ENCODE measurements around the gene STUM. TPM values are rescaled to one million over a fixed set of nuclear protein-coding genes. Genes with fewer than 3 reads are reported as not detected.
"Not testable (repeated sequence)": the region's sequence is repeated elsewhere in the genome, so short reads cannot be mapped to it uniquely, and the experiment has no call there.

The STUM gene
- total RNA-seq, 4 donors from 2014 or later = 0.92 to 1.9 (median 1.0) TPM

GRCh38 chr1:226609836-226610455 is 61.4 kb downstream of the STUM start:
- no peak for TF ChIP-seq POLR2A (IDR thresholded peaks at IDR 0.05)
- TF ChIP-seq CTCF (IDR thresholded peaks at IDR 0.05 in 4 of 5, conservative IDR thresholded peaks at IDR 0.05 in 1 of 5) = no peak
- Histone ChIP-seq H3K9me3 (no peaks in the 10 kb centered on the region), H3K27me3 (peaks cover 0 to 6% (median 0%) of the 10 kb centered on the region in 3 donors), H3K27ac (peak overlapping the region in 2 of 4 donors; percentile 22 to 60), H3K36me3 (no peaks in the 10 kb centered on the region), H3K4me1 (no peaks in the 10 kb centered on the region), H3K4me3 (no peak overlapping the region)
- intact Hi-C loops (cut with DNase I; ENCODE audit: low total_unique reads) = loop anchor here (2.0 to 5.0 kb wide), 2 partner anchors 63 to 188 kb away; no protein-coding TSS in a partner anchor
- peak; percentile 59 to 61 for DNase-seq
- ATAC-seq = peak; percentile 75 to 83
- in situ Hi-C loops (cut with MboI; ENCODE audit: low sequenced_read_pairs in 4 of 4) = loop anchor here in 2 of 4 donors (10.0 to 25.0 kb wide), 2 partner anchors 185 to 827 kb away; no protein-coding TSS in a partner anchor

- H3K27me3 ChIP-seq = peaks cover 0 to 6% (median 0%) of the 10 kb centered on the region in 3 donors
- H3K4me3 ChIP-seq = no peak overlapping the region
- no peaks in the 10 kb centered on the region for H3K36me3 ChIP-seq
- TF ChIP-seq CTCF (IDR thresholded peaks at IDR 0.05 in 4 of 5, conservative IDR thresholded peaks at IDR 0.05 in 1 of 5) (no peak), POLR2A (IDR thresholded peaks at IDR 0.05) (no peak)
- no peak for DNase-seq
- H3K4me1 ChIP-seq = no peaks in the 10 kb centered on the region
- no peaks in the 10 kb centered on the region for H3K9me3 ChIP-seq
- intact Hi-C loops (cut with DNase I; ENCODE audit: low total_unique reads) (no loop called here), in situ Hi-C loops (cut with MboI; ENCODE audit: low sequenced_read_pairs in 4 of 4) (loop anchor here in 2 of 4 donors (10.0 to 25.0 kb wide), 2 partner anchors 186 to 827 kb away; no protein-coding TSS in a partner anchor)
- peak overlapping the region in 1 of 4 donors; percentile 60 for H3K27ac ChIP-seq
- no peak for ATAC-seq
These were observed 62.1 kb downstream of the STUM start for GRCh38 chr1:226610671-226611070.

GRCh38 chr1:226611301-226611700 is 62.7 kb downstream of the STUM start:
- Histone ChIP-seq H3K27ac (no peak overlapping the region), H3K4me3 (no peak overlapping the region), H3K9me3 (no peaks in the 10 kb centered on the region), H3K36me3 (no peaks in the 10 kb centered on the region), H3K4me1 (no peaks in the 10 kb centered on the region), H3K27me3 (peaks cover 0 to 6% (median 0%) of the 10 kb centered on the region in 3 donors)
- intact Hi-C loops (cut with DNase I; ENCODE audit: low total_unique reads) (no loop called here), in situ Hi-C loops (cut with MboI; ENCODE audit: low sequenced_read_pairs in 4 of 4) (loop anchor here in 2 of 4 donors (10.0 to 25.0 kb wide), 2 partner anchors 186 to 826 kb away; no protein-coding TSS in a partner anchor)
- TF ChIP-seq POLR2A (IDR thresholded peaks at IDR 0.05) (no peak), CTCF (IDR thresholded peaks at IDR 0.05 in 4 of 5, conservative IDR thresholded peaks at IDR 0.05 in 1 of 5) (no peak)
- no peak for DNase-seq
- ATAC-seq = no peak

- H3K27me3 ChIP-seq; DNase-seq; intact Hi-C loops (cut with DNase I; ENCODE audit: low total_unique reads); H3K4me3 ChIP-seq; ATAC-seq; H3K36me3 ChIP-seq; H3K4me1 ChIP-seq; H3K27ac ChIP-seq; H3K9me3 ChIP-seq: not testable (repeated sequence)
- in situ Hi-C loops (cut with MboI; ENCODE audit: low sequenced_read_pairs in 4 of 4) = loop anchor here in 2 of 4 donors (10.0 to 25.0 kb wide), 2 partner anchors 187 to 825 kb away; no protein-coding TSS in a partner anchor
These were observed 63.4 kb downstream of the STUM start for GRCh38 chr1:226611980-226612379.

- H3K27me3 ChIP-seq = peaks cover 0 to 2% (median 0%) of the 10 kb centered on the region in 3 donors
- no peaks in the 10 kb centered on the region for H3K4me1 ChIP-seq
- in situ Hi-C loops (cut with MboI; ENCODE audit: low sequenced_read_pairs in 4 of 4) (loop anchor here in 2 of 4 donors (10.0 to 25.0 kb wide), 2 partner anchors 191 to 821 kb away; no protein-coding TSS in a partner anchor), intact Hi-C loops (cut with DNase I; ENCODE audit: low total_unique reads) (no loop called here)
- ATAC-seq (no peak), DNase-seq (no peak)
- no peak for TF ChIP-seq POLR2A (IDR thresholded peaks at IDR 0.05)
- no peak for TF ChIP-seq CTCF (IDR thresholded peaks at IDR 0.05 in 4 of 5, conservative IDR thresholded peaks at IDR 0.05 in 1 of 5)
- no peaks in the 10 kb centered on the region for H3K9me3 ChIP-seq
- H3K4me3 ChIP-seq = no peak overlapping the region
- no peaks in the 10 kb centered on the region for H3K36me3 ChIP-seq
- no peak overlapping the region for H3K27ac ChIP-seq
These were observed 67.3 kb downstream of the STUM start for GRCh38 chr1:226615876-226616275.

All from gastrocnemius medialis (tissue), 4 donors.